GM15510 (cell line): ENCODE results near the gene C12orf60.
A peak's percentile ranks its signal among the peaks of the same experiment; 100 is the strongest.

Experiments
- POLR2A ChIP-seq: IDR thresholded peaks from 3 replicates; pipeline ENCODE4 v1.6.1; 2011; ENCODE audit warnings: borderline replicate concordance; ENCODE audit not compliant: insufficient read length; ENCODE audit errors: extremely low read depth

Gene C12orf60

GRCh38 chr12:14803011-14803829 lies at the start of gene C12orf60, which contains the start of gene WBP11:
Gene C12orf60, plus strand, starts transcription at chr12:14803670. Its CDS starts 19,266 bp downstream, at chr12:14822936.
Gene WBP11, minus strand, starts transcription at chr12:14803478. Its CDS starts 2,095 bp downstream, at chr12:14801383.
- TF ChIP-seq POLR2A, result peak; percentile 85

GRCh38 chr12:14756334-14757143 lies 46.9 kb upstream of the C12orf60 start:
- no peak for TF ChIP-seq POLR2A

- no peak for TF ChIP-seq POLR2A
Measured at GRCh38 chr12:14765398-14765797, 38.1 kb upstream of the C12orf60 start.

GRCh38 chr12:14766649-14767215 lies 36.7 kb upstream of the C12orf60 start:
- no peak for TF ChIP-seq POLR2A

- no peak for TF ChIP-seq POLR2A
Measured at GRCh38 chr12:14767617-14768016, 35.9 kb upstream of the C12orf60 start.

GRCh38 chr12:14768823-14769405 lies 34.6 kb upstream of the C12orf60 start:
- no peak for TF ChIP-seq POLR2A

GRCh38 chr12:14769466-14769968 lies 34.0 kb upstream of the C12orf60 start:
- TF ChIP-seq POLR2A, result no peak

GRCh38 chr12:14769969-14770495 lies 33.4 kb upstream of the C12orf60 start:
- TF ChIP-seq POLR2A, result peak; percentile 81

- TF ChIP-seq POLR2A, result peak; percentile 100
Measured at GRCh38 chr12:14770496-14771461, 32.7 kb upstream of the C12orf60 start.

GRCh38 chr12:14771651-14772137 lies 31.8 kb upstream of the C12orf60 start:
- TF ChIP-seq POLR2A, result no peak

GRCh38 chr12:14772946-14773345 lies 30.5 kb upstream of the C12orf60 start:
- no peak for TF ChIP-seq POLR2A

GRCh38 chr12:14773685-14774073 lies 29.8 kb upstream of the C12orf60 start:
- peak; percentile 18 for TF ChIP-seq POLR2A
